Neuron (in vitro differentiated cells): Measurements from ENCODE around the gene ECHDC3.
"Not testable (repeated sequence)": the region's sequence is repeated elsewhere in the genome, so short reads cannot be mapped to it uniquely, and the experiment has no call there.

Source experiments
- H2AFZ ChIP-seq: one replicate; pipeline ENCODE4 v1.6.1; 2013; ENCODE audit warnings: low read depth, mild to moderate bottlenecking, inconsistent platforms, low read length, moderate library complexity
- H3K27me3 ChIP-seq: one replicate; pipeline ENCODE4 v1.6.1; 2013; ENCODE audit warnings: low read length; ENCODE audit not compliant: insufficient read depth
- H3K36me3 ChIP-seq: one replicate; pipeline ENCODE4 v1.6.1; 2013; ENCODE audit warnings: low read length; ENCODE audit not compliant: insufficient read depth
- H3K4me1 ChIP-seq: one replicate; pipeline ENCODE4 v1.6.1; 2013; ENCODE audit warnings: low read length; ENCODE audit not compliant: insufficient read depth
- H3K4me3 ChIP-seq: 2 replicates; pipeline ENCODE4 v1.5.1; 2013; ENCODE audit warnings: mild to moderate bottlenecking, low read length, moderate library complexity
- H3K9me3 ChIP-seq: one replicate; pipeline ENCODE4 v1.6.1; 2013; ENCODE audit warnings: low read length

ECHDC3 gene

GRCh38 chr10:11707624-11708350 is 34.4 kb upstream of the ECHDC3 start:
- no peaks in the 10 kb centered on the region for H3K4me1 ChIP-seq
- no peak overlapping the region for H2AFZ ChIP-seq
- no peak overlapping the region for H3K4me3 ChIP-seq
- H3K27me3 ChIP-seq: peaks cover 4% of the 10 kb centered on the region
- H3K9me3 ChIP-seq: no peaks in the 10 kb centered on the region
- H3K36me3 ChIP-seq: no peaks in the 10 kb centered on the region

GRCh38 chr10:11708801-11709200 is 33.4 kb upstream of the ECHDC3 start:
- H3K9me3 ChIP-seq, H3K36me3 ChIP-seq, H3K4me3 ChIP-seq, H2AFZ ChIP-seq, H3K27me3 ChIP-seq, H3K4me1 ChIP-seq: not testable (repeated sequence)

GRCh38 chr10:11712744-11713143 is 29.4 kb upstream of the ECHDC3 start:
- Histone ChIP-seq H2AFZ (no peak overlapping the region), H3K4me3 (no peak overlapping the region), H3K4me1 (peaks cover 3% of the 10 kb centered on the region), H3K27me3 (peaks cover 7% of the 10 kb centered on the region), H3K9me3 (peaks cover 4% of the 10 kb centered on the region), H3K36me3 (no peaks in the 10 kb centered on the region)

GRCh38 chr10:11713186-11713743 is 28.9 kb upstream of the ECHDC3 start:
- Histone ChIP-seq H3K36me3 (no peaks in the 10 kb centered on the region), H3K4me3 (no peak overlapping the region), H3K9me3 (peaks cover 4% of the 10 kb centered on the region), H2AFZ (no peak overlapping the region), H3K27me3 (peaks cover 7% of the 10 kb centered on the region), H3K4me1 (peaks cover 3% of the 10 kb centered on the region)

- Histone ChIP-seq H3K9me3 (peaks cover 4% of the 10 kb centered on the region), H3K36me3 (no peaks in the 10 kb centered on the region), H3K4me1 (peaks cover 3% of the 10 kb centered on the region), H2AFZ (no peak overlapping the region), H3K27me3 (peaks cover 7% of the 10 kb centered on the region), H3K4me3 (no peak overlapping the region)
Observed at GRCh38 chr10:11713963-11714362, 28.2 kb upstream of the ECHDC3 start.

GRCh38 chr10:11714750-11715365 is 27.3 kb upstream of the ECHDC3 start:
- Histone ChIP-seq H3K4me1 (peaks cover 3% of the 10 kb centered on the region), H3K27me3 (peaks cover 7% of the 10 kb centered on the region)

GRCh38 chr10:11715815-11716494 is 26.2 kb upstream of the ECHDC3 start:
- H3K9me3 ChIP-seq: peaks cover 4% of the 10 kb centered on the region
- H3K36me3 ChIP-seq: no peaks in the 10 kb centered on the region
- H3K4me3 ChIP-seq: no peak overlapping the region
- H3K27me3 ChIP-seq: peaks cover 7% of the 10 kb centered on the region
- peaks cover 3% of the 10 kb centered on the region for H3K4me1 ChIP-seq
- H2AFZ ChIP-seq: no peak overlapping the region

More at GRCh38 chr10:11714750-11715365, 27.3 kb upstream of the ECHDC3 start:
- H3K9me3 ChIP-seq: peaks cover 4% of the 10 kb centered on the region
- H3K36me3 ChIP-seq: no peaks in the 10 kb centered on the region
- no peak overlapping the region for H3K4me3 ChIP-seq
- H2AFZ ChIP-seq: no peak overlapping the region

GRCh38 chr10:11716686-11717085 is 25.5 kb upstream of the ECHDC3 start:
- Histone ChIP-seq H3K4me3 (no peak overlapping the region), H3K4me1 (peaks cover 3% of the 10 kb centered on the region), H3K27me3 (peaks cover 7% of the 10 kb centered on the region), H2AFZ (no peak overlapping the region), H3K9me3 (peaks cover 4% of the 10 kb centered on the region), H3K36me3 (no peaks in the 10 kb centered on the region)

- H3K4me1 ChIP-seq: no peaks in the 10 kb centered on the region
- no peak overlapping the region for H2AFZ ChIP-seq
- no peaks in the 10 kb centered on the region for H3K27me3 ChIP-seq
- no peaks in the 10 kb centered on the region for H3K36me3 ChIP-seq
- no peak overlapping the region for H3K4me3 ChIP-seq
- peaks cover 4% of the 10 kb centered on the region for H3K9me3 ChIP-seq
Observed at GRCh38 chr10:11719496-11720259, 22.5 kb upstream of the ECHDC3 start.

GRCh38 chr10:11720260-11720741 is 21.9 kb upstream of the ECHDC3 start:
- H3K36me3 ChIP-seq: no peaks in the 10 kb centered on the region
- H3K4me1 ChIP-seq: no peaks in the 10 kb centered on the region
- H2AFZ ChIP-seq: no peak overlapping the region
- H3K9me3 ChIP-seq: peaks cover 4% of the 10 kb centered on the region
- no peak overlapping the region for H3K4me3 ChIP-seq
- H3K27me3 ChIP-seq: no peaks in the 10 kb centered on the region

- no peaks in the 10 kb centered on the region for H3K36me3 ChIP-seq
- H3K9me3 ChIP-seq: peaks cover under 1% of the 10 kb centered on the region
- H3K4me3 ChIP-seq: no peak overlapping the region
- H3K4me1 ChIP-seq: no peaks in the 10 kb centered on the region
- H3K27me3 ChIP-seq: no peaks in the 10 kb centered on the region
- H2AFZ ChIP-seq: no peak overlapping the region
Observed at GRCh38 chr10:11721806-11722205, 20.4 kb upstream of the ECHDC3 start.

GRCh38 chr10:11723359-11723758 is 18.8 kb upstream of the ECHDC3 start:
- H3K9me3 ChIP-seq: no peaks in the 10 kb centered on the region
- no peak overlapping the region for H3K4me3 ChIP-seq
- no peak overlapping the region for H2AFZ ChIP-seq
- no peaks in the 10 kb centered on the region for H3K27me3 ChIP-seq
- no peaks in the 10 kb centered on the region for H3K36me3 ChIP-seq
- no peaks in the 10 kb centered on the region for H3K4me1 ChIP-seq
